ENCODE measurements around the gene DDX39B.
A peak's percentile ranks its signal among the peaks of the same experiment; 100 is the strongest.
"Not testable (repeated sequence)": the region's sequence is repeated elsewhere in the genome, so short reads cannot be mapped to it uniquely, and the experiment has no call there.

DDX39B gene

DNA sequence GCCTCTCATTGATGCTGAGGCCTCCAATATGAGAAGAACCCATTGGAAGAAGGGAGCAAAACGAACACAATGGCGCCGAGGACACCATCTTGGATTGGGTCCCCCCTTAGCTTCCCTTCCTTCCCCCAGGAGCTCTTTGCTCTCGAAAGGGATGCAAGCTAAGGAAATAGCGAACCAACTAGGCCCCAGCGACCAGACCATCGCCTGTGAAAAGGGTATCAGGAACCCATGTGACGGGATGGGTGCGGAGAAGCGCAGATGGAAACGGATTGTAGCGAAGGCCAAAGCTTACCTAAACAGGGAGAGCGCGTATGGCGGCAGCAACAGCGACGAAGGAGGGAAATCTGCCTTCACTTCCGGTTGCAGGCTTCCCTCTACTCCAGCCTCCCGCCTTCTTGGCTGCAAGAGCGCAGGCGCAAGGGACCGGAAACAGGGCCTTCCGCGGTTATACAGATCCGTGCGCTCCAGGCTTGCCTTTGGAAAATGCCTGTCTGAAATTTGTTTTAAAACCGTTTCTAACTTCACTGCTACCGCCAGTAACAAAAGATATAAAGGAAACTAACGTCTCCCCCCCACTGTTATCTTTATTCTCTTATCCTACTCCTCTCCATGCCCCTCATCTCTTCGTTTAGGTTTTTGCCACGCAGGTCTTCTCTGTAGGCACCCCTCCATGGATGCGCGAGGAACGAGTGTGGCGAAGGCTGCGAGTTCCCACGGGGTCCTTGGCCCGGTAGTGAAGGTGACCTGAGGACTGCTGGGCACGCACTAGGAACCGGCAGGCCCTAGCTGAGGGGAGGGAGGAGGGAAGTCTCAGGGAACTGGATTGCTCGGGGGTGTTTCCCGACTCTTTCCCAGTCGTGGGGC lies at the start of gene DDX39B:
DDX39B (minus strand) TSS at position 346 of the 864 bp plus-strand sequence. CDS start 1,471 bp downstream, outside the sequence.
- peak; percentile 97 for DNase-seq

DNA sequence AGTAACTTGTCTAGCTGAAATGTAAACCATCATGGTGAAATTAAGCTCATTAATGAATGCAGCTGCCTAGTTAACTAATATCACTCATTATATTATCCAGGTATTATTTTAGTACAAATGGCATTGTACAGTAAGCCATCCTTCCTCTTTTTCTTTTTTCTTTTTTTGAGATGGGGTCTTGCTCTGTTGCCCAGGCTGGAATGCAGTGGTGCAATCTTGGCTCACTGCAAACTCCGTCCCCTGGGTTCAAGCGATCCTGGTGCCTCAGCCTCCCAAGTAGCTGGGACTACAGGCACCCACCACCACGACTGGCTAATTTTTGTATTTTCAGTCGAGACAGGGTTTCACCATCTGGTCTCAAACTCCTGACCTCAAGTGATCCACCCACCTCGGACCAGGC lies 48.9 kb upstream of the DDX39B start:
- DNase-seq, result not testable (repeated sequence)

DNA sequence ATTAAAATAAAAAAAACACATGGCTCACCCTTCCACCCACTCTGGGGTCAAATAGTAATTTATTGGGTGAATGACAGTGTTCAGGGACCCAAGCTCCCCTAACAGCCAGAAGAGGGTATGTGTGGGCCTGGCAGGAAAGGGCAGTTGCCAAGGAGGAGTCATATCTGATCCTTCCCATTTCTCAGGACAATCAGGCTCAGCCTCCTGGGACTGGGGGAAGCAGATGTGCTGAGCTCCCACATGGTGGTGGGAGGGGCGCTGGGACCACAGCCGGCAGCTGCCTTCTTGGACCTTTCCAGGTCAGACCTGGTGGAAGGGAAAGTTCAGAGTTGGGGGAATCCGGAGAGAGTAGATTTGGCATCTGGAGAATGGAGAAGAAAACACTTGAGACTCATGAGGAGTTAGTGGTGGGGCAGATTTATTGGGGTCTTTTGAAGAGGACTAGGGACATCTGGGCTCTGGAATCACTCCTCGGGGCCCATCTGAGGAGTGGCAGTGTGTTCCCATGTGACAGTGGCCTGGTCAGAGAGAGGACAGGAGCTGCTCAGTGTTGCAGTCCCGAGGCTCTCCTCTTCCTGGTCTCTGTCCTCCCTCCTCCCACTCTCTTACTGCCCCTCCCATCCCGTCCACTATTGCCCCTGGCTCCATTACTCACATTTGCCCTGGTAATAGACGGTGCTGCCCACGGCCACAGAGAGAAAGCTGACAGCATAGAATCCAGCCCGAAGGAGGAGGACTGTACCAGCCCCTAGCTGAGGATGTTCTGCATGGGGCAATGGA lies 47.3 kb upstream of the DDX39B start:
- DNase-seq, result no peak

DNA sequence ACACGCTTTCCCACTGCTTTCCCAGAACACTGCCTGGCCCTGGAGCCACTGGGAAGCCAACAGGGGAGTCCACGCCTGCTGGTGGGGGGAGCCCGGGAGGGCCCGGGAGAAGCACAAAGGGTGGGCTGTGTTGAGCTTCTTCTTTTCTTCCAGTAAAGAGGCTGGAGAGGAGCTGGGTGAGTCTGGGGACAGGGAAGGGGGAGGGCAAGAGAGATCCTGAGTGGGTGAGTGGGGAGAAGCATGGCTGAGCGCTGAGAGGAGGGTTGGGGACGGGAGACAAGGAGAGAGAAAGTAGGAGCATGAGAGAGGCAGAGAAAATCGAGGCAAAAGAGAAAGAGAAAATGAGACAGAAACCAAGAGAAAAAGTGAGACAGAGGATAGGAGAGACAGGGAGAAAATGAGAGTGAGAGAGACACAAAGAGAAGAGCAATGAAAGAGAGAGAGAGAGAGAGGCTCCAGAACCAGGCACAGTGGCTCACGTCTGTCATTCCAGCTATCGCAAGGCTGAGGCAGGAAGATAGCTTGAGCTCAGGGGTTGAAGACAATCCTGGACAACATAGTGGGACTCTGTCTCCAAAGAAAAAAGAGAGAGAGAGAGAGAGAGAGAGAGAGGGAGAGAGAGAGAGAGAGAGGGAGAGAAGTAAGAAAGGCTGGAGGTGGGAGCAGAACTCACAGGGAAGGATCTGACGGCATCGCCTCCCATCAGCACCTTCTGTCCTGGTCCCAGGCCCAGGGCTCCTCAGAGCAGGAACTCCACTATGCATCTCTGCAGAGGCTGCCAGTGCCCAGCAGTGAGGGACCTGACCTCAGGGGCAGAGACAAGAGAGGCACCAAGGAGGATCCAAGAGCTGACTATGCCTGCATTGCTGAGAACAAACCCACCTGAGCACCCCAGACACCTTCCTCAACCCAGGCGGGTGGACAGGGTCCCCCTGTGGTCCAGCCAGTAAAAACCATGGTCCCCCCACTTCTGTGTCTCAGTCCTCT lies 46.3 kb upstream of the DDX39B start:
- no peak for DNase-seq

- DNase-seq, result no peak
These were observed 44.9 kb upstream of the DDX39B start for GRCh38 chr6:31586599-31587281.

- no peak for DNase-seq
These were observed 44.2 kb upstream of the DDX39B start, which contains the start of gene LST1 for GRCh38 chr6:31586008-31586407. Gene LST1 (plus strand): TSS chr6:31586277. CDS start chr6:31587300, 1,023 bp downstream.

DNA sequence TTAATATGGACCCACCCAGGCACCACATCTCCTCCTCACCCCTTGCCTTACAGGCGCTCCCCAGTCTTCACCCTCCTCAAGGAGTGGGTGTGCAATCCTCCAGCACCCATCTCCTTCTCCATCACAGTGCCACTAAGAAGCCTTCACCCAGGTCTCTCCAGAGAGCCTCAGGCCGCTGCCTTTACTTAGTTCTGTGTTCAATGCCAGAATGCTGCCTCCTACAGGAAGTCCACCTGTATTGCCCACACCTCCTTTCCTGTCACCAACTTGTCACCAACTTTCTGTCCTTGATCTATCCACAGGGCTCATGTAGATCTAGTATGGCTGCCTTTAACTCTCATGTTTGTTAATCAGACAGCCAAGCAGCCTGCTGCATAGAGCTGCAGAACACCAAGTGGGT lies 43.7 kb upstream of the DDX39B start:
- DNase-seq, result peak; percentile 14

GRCh38 chr6:31582230-31582643 lies 40.4 kb upstream of the DDX39B start, which contains the start of gene LTB:
Gene LTB (minus strand): TSS chr6:31582424. CDS start chr6:31582417, 7 bp downstream.
- no peak for DNase-seq

DNA sequence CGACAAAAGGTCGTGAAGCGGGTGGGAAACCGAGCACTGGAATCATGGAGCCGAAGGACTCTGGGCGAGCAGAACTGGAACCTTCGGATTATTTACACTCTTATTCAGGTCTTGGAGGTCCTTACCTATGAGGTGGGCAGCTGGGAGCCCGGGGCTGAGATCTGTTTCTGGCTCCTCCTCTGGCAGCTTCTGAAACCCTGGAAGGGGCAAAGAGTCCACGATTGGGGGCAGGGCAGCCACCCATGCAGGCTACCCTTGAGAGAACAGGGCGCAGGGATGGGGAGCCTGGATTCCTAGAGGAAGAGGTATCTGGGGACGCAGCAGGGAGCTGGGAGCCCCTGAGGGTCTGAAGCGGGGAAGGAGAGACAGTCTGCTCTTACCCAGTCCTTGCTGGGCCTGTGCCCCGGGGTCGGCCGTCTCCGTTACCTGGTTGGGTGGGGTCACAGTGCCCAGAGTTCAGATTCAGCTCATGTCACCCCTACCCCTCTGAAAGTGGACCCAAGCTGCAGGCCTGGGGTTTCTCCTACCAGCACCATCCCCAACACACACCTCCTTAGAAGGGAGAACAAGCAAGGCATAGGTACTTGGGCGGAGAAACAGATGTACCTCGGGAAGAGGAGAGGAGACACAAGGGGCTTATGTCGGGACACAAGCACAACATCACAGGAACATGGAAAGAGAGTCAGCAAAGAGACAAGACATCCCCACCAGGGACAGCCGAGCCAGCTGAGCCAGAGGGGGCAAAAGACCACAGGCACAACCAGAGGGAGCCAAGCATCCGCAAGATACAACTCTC lies 39.8 kb upstream of the DDX39B start:
- DNase-seq, result no peak

DNA sequence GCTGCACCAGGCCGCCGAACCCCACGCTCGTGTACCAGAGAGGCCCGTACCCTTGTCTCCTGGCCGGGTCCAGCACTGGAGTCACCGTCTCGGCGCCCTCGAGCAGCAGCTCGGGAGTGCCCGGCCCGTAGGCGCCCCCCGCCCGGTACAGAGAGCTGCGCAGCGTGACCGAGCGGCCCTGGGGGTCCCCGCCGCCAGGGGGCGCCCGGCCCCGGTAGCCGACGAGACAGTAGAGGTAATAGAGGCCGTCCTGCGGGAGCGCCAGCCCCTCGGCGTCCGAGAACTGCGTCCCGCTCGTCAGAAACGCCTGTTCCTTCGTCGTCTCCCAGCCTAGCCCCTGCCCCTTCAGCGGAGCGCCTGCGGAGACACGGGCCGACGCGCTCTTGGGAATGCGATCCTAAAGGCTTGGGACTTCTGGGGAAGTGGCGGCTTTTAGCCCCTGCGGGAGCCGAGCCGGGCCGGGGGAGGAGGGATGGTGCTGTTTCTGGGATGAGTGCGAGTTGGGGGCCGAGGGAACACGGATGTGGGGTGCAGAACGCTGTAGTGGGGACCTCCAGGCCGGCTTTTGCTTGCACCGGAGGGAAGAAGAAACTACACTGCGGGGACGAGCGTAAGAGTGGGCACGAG lies 39.1 kb upstream of the DDX39B start:
- peak; percentile 71 for DNase-seq

DNA sequence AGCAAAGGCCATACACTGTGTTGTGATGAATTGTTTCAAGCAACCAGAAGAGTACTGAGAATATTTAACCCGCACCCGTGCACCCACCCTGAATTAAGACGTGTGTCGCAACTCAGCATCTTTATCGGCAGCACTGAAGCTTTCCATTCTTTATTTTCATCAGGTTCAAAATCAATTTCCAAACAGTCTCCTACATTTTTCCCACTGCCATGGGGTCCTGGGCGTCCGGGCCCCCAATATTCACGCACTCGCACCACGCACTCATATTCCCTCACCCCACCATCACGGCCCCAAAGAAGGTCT lies 38.6 kb upstream of the DDX39B start:
- DNase-seq, result no peak

DNA sequence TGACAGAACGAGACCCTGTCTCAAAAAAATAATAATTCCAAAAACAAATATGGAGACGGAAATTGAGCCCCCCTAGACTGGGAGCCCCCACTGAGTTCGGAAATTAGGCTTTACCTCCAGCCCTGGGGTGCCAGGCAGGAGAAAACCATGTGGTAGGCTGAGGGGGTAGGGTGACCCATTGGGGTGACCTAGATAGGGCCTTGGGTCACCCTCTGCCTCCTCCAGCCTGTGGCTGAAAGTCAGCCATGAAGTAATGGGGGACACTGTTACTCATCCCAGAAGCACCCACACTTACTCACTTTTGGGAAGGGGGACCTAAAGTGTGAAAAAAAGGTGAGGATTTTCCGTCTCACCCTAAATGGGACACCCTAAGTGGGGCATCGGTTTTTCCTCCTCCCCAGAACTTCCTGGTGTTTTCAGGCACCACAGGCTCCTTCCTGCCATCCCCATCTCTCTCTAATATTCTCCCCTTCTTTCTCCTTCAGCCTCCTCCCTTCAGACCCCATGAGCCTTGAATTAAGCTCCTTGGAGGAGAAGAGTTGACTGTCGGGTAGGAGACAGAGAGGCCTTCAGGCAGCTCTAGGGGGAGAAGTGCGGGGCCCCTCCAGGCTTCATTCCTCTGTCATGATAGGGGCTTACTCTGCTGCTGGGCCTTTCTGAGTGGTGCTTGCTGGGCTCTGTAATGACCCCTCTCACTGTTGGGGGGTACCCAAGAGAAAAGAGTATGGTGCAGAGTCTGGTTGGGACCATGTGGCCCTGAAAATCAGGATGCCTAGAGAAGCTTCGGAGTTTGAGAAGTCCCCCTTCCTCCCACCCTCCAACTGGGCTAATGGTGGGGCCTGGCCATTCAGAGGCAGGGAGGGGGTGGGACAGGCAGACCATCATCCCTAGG lies 38.0 kb upstream of the DDX39B start:
- no peak for DNase-seq

- no peak for DNase-seq
These were observed 37.3 kb upstream of the DDX39B start for GRCh38 chr6:31579119-31579505.

DNA sequence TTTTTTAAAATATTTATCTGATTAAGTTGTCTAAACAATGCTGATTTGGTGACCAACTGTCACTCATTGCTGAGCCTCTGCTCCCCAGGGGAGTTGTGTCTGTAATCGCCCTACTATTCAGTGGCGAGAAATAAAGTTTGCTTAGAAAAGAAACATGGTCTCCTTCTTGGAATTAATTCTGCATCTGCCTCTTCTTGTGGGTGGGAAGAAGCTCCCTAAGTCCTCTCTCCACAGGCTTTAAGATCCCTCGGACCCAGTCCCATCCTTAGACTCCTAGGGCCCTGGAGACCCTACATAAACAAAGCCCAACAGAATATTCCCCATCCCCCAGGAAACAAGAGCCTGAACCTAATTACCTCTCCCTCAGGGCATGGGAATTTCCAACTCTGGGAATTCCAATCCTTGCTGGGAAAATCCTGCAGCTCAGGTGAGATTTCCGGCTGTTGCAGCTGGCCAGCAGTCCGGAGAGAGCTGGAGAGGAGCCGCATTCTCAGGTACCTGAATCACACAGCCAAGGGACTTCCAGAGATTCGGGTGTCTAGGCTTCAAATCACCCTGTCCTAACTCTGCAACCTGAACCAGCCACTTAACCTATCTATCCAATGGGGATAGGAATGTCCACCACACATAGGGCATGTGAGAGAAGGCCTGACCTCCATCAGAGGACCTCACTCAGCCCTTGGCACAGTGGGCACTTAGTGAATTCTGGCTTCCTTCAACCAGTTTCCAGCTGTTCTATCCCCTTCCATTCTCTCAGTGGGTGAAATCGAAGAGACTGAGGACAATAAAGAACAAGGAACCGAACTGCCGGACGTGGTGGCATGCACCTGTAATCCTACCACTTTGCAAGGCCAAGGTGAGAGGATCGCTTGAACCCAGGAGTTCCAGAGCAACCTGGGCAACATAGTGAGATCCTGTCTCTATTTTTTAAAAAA lies 36.6 kb upstream of the DDX39B start:
- no peak for DNase-seq

DNA sequence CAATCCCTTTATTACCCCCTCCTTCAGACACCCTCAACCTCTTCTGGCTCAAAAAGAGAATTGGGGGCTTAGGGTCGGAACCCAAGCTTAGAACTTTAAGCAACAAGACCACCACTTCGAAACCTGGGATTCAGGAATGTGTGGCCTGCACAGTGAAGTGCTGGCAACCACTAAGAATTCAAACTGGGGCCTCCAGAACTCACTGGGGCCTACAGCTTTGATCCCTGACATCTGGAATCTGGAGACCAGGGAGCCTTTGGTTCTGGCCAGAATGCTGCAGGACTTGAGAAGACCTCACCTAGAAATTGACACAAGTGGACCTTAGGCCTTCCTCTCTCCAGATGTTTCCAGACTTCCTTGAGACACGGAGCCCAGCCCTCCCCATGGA lies 35.8 kb upstream of the DDX39B start:
- no peak for DNase-seq

DNA sequence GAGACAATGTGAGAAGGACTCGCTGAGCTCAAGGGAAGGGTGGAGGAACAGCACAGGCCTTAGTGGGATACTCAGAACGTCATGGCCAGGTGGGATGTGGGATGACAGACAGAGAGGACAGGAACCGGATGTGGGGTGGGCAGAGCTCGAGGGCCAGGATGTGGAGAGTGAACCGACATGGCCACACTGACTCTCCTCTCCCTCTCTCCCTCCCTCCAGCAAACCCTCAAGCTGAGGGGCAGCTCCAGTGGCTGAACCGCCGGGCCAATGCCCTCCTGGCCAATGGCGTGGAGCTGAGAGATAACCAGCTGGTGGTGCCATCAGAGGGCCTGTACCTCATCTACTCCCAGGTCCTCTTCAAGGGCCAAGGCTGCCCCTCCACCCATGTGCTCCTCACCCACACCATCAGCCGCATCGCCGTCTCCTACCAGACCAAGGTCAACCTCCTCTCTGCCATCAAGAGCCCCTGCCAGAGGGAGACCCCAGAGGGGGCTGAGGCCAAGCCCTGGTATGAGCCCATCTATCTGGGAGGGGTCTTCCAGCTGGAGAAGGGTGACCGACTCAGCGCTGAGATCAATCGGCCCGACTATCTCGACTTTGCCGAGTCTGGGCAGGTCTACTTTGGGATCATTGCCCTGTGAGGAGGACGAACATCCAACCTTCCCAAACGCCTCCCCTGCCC lies 35.2 kb upstream of the DDX39B start:
- no peak for DNase-seq

- no peak for DNase-seq
These were observed 34.3 kb upstream of the DDX39B start for GRCh38 chr6:31575952-31576685.

Data from HCEC 1CT (cell line).